Activated T-cell treated with anti-CD3 and anti-CD28 coated beads, Interleukin-2, amount 50 U/mL, for 24 hours (primary cell): ENCODE results near the gene PRRC2B.

ENCODE experiments used
- DNase-seq: peaks from one replicate; pipeline ENCODE4 v3.0.0-alpha.2; 2020
- H3K27ac Mint-ChIP-seq: 2 replicates; pipeline ENCODE4 v1.8.0; 2020; ENCODE audit warnings: mild to moderate bottlenecking, mixed read lengths
- H3K27me3 Mint-ChIP-seq: 2 replicates; pipeline ENCODE4 v1.8.0; 2020; ENCODE audit warnings: mixed read lengths
- H3K36me3 Mint-ChIP-seq: 2 replicates; pipeline ENCODE4 v1.8.0; 2020; ENCODE audit warnings: low read depth, mixed read lengths
- H3K4me1 Mint-ChIP-seq: 2 replicates; pipeline ENCODE4 v1.8.0; 2020; ENCODE audit warnings: low read depth, mixed read lengths
- H3K4me3 Mint-ChIP-seq: 2 replicates; pipeline ENCODE4 v1.8.0; 2020; ENCODE audit warnings: mild to moderate bottlenecking, moderate library complexity, mixed read lengths
- H3K9me3 Mint-ChIP-seq: 2 replicates; pipeline ENCODE4 v1.8.0; 2020; ENCODE audit warnings: mixed read lengths

The PRRC2B gene

DNA sequence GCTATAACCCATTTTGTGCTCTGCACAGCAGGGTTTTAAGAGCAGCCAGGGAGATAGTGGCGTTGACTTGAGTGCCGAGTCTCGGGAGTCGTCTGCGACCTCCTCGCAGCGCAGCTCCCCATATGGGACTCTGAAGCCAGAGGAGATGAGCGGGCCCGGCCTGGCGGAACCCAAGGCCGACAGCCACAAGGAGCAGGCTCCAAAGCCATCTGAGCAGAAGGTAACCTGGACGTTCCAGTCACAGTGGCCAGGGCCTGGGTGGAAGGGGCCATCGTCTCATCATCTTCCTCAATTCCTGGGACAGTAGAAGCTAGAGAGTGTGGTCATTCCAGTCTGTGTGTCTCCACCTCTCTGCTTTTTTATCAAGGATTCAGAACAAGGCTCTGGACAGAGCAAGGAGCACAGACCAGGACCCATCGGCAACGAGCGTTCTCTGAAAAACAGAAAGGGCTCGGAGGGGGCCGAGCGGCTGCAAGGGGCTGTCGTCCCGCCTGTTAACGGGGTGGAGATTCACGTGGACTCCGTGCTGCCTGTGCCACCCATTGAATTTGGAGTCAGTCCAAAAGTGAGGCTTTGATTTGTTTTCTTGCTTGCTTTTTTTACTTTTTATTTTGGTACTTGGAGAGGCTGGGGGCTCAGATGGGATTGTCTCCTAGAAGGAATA, 88.6 kb downstream of the PRRC2B start:
- Mint-ChIP-seq H3K27ac (peak overlapping the region; percentile 81), H3K9me3 (no peaks in the 10 kb centered on the region), H3K36me3 (peaks cover 97% of the 10 kb centered on the region), H3K4me1 (peaks cover 13% of the 10 kb centered on the region), H3K27me3 (no peaks in the 10 kb centered on the region), H3K4me3 (no peak overlapping the region)
- no peak for DNase-seq

DNA sequence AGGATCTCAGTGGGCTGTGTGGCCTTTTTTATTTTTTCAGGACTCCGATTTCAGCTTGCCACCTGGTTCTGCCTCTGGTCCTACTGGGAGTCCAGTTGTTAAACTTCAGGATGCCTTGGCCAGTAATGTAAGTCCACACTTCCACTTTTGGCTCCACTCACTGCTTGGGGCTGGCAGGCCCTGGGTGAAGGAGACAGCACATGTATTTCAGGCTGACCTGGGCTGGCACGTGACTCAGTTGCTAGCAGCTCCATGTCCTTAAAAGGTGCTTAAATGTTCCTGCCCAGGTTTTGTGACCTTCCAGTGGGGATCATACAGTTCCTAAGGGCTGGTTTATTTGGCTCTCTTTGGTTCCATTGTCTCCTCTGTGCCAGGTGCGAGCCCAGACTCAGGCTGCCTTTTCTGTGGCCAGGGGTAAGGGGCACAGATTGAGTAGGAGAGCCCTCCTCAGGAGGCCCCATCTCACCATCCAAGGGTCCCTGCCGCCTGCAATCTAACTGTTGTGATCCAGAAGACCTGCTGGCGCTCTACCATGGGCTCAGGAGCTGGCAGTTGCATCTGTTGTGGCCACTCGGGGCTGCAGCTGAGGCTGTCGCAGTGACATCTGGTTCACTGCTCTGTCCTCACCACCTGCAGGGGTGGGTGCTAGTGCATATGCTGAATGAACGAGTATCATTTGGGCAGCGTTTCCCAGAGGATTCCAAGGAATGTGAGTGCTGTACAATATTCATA, 89.6 kb downstream of the PRRC2B start:
- Mint-ChIP-seq H3K9me3 (no peaks in the 10 kb centered on the region), H3K27ac (peak overlapping the region; percentile 81), H3K4me1 (peaks cover 13% of the 10 kb centered on the region), H3K4me3 (no peak overlapping the region), H3K36me3 (peaks cover 98% of the 10 kb centered on the region), H3K27me3 (no peaks in the 10 kb centered on the region)
- DNase-seq, result no peak

DNA sequence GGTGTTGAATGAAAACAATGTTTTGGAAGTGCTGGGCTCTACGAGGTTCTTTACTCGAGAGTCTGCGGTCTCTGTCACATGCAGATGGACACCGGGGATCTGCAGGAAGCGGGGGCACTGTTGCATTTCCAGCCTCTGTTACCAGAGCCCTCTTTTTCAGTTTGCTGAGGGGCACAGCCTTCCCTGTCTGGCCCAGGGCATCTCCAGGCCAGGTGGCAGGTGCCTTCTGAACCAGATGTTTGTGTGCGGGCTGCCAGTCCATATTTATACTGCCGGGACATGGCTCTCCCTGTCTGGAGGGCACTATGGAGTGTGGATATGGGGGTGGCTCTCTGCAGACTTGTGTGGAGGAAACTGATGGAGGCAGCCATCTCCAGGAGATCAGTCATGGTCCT, 90.2 kb downstream of the PRRC2B start:
- H3K27ac Mint-ChIP-seq, result peak overlapping the region; percentile 73
- DNase-seq, result no peak
- peaks cover 11% of the 10 kb centered on the region for H3K4me1 Mint-ChIP-seq
- H3K9me3 Mint-ChIP-seq, result no peaks in the 10 kb centered on the region
- peaks cover 98% of the 10 kb centered on the region for H3K36me3 Mint-ChIP-seq
- no peaks in the 10 kb centered on the region for H3K27me3 Mint-ChIP-seq
- H3K4me3 Mint-ChIP-seq, result no peak overlapping the region

DNA sequence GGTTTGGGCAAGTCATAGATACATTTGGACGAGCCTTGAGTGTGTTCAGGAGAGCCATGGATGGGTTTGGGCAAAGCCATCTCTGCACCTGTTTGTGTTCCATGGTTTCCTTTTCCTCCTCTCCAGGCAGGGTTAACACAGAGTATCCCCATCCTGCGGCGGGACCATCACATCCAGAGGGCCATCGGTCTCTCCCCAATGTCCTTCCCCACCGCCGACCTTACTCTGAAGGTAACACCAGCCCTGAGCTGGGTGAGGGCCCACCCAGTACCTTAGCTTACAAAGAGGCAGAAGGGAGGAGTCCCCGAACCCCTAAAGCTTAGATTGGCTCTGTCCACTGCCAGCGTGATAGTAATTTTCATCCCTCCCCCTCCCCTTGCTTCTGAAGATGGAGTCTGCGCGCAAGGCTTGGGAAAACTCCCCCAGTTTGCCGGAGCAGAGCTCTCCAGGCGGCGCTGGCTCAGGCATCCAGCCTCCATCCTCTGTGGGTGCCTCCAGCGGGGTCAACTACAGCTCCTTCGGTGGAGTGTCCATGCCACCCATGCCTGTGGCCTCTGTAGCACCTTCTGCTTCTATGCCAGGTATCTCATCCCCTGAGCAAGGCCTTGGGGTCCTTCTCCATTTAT, 90.8 kb downstream of the PRRC2B start:
- H3K27ac Mint-ChIP-seq, result peak overlapping the region; percentile 73
- no peaks in the 10 kb centered on the region for H3K9me3 Mint-ChIP-seq
- no peak overlapping the region for H3K4me3 Mint-ChIP-seq
- peaks cover 5% of the 10 kb centered on the region for H3K4me1 Mint-ChIP-seq
- DNase-seq, result no peak
- H3K36me3 Mint-ChIP-seq, result peaks cover 98% of the 10 kb centered on the region
- no peaks in the 10 kb centered on the region for H3K27me3 Mint-ChIP-seq

DNA sequence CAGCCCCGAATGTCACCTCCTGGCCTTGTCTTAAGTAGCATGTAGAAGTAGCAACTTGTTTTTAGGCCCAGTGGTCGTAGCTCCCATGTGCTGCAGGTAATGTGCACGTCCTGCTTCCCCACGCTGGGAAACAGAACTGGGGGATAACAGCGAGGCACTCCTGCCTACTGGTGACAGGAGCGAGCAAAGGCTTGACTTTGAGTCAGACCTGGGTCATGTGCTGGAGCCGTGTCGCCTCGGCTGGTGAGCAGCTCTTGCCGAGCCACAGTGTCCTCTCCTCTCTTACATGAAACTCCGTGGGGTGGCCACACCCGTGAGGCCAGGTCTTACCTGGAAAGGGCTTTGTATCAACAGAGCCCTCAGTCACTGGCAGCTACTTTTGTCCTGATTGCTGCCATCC, 91.3 kb downstream of the PRRC2B start:
- no peak for DNase-seq
- Mint-ChIP-seq H3K36me3 (peaks cover 98% of the 10 kb centered on the region), H3K4me1 (peaks cover 1% of the 10 kb centered on the region), H3K4me3 (no peak overlapping the region), H3K27ac (peak overlapping the region; percentile 50), H3K9me3 (no peaks in the 10 kb centered on the region), H3K27me3 (no peaks in the 10 kb centered on the region)

DNA sequence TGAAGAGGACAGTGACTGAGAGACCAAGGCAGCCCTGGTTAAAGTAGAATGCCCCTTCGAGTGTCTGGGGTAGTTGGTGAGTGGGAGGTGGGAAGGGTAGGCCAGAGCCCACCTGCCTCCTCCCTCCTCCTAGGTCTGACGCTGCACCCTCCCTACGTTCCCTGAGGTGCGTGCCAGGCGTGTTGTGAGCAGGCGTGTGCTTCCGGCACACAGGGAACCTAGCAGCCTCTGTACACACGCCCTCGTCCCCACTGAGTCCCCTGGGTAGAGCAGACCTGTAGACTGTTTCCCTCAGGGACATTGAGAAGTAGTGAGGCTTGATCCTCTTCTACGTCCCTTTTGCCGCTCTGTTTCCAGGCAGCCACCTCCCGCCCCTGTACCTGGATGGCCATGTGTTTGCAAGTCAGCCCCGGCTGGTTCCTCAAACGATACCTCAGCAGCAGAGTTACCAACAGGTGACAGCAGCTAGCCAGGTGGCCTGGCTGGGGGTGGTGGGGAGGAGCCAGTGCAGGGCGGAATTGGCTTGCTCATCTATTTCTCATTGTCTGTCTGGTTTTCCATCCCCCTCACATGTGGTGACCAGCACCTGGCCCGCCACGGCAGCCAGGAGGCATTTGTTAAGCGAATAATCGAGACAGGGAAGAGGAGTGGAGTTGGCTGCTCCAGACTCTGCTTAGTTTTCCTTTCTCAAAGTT, 92.0 kb downstream of the PRRC2B start:
- Mint-ChIP-seq H3K4me3 (no peak overlapping the region), H3K27me3 (no peaks in the 10 kb centered on the region), H3K36me3 (peaks cover 98% of the 10 kb centered on the region), H3K27ac (peak overlapping the region; percentile 71), H3K4me1 (no peaks in the 10 kb centered on the region), H3K9me3 (no peaks in the 10 kb centered on the region)
- DNase-seq, result no peak

DNA sequence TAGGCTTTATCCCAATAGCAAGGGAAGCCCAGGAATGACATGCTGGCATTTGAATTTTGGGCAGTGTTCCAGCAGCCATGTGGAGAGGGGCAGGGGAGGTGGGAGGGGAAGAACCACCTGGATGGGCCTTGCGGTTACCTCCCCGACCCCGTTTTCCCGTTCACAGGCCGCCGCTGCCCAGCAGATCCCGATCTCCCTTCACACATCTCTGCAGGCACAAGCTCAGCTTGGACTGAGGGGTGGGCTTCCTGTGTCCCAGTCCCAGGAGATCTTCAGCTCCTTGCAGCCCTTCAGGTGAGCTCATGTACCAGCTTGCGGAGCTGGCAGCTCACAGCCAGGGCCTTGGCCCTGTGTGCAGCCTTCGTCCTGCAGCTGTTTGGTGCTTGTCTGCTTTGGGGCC, 93.1 kb downstream of the PRRC2B start:
- H3K36me3 Mint-ChIP-seq, result peaks cover 100% of the 10 kb centered on the region
- no peaks in the 10 kb centered on the region for H3K9me3 Mint-ChIP-seq
- no peak for DNase-seq
- H3K27ac Mint-ChIP-seq, result peak overlapping the region; percentile 23
- no peaks in the 10 kb centered on the region for H3K4me1 Mint-ChIP-seq
- H3K27me3 Mint-ChIP-seq, result no peaks in the 10 kb centered on the region
- H3K4me3 Mint-ChIP-seq, result no peak overlapping the region

DNA sequence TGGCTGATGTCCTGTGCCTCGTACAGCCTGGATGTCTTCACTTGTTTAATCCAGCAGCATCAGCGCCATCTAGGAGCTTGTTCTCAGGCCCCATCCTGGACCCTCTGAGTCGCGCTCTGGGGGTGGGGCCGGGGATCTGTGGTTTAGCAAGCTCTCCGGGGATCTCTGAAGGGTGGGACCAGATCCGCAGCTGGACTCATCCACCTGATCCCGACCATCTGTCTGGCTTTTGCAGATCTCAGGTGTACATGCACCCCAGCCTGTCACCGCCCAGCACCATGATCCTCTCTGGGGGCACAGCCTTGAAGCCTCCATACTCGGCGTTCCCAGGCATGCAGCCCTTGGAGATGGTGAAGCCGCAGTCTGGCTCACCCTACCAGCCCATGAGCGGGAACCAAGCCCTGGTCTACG, 93.7 kb downstream of the PRRC2B start:
- H3K4me1 Mint-ChIP-seq, result no peaks in the 10 kb centered on the region
- DNase-seq, result no peak
- H3K27ac Mint-ChIP-seq, result peak overlapping the region; percentile 61
- H3K9me3 Mint-ChIP-seq, result no peaks in the 10 kb centered on the region
- H3K27me3 Mint-ChIP-seq, result no peaks in the 10 kb centered on the region
- no peak overlapping the region for H3K4me3 Mint-ChIP-seq
- peaks cover 100% of the 10 kb centered on the region for H3K36me3 Mint-ChIP-seq

DNA sequence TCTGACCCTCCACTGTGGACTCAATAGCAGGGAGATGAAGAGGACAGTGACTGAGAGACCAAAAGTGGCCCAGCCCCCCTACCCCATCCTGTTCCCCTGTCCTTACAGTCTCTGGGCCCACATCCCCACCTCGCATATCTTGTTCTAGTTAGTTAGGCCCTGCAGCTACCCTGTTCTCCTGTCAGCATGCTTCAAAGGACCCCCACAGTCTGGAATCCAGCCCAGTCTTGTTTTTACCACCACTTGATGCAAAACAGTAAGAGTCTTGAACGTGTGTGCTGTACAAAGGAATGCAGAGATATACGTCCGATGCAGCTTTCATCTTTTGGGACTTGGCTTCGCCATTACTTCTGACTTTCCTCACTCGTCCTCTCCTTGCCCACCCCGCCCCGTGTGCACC, 96.6 kb downstream of the PRRC2B start:
- Mint-ChIP-seq H3K9me3 (no peaks in the 10 kb centered on the region), H3K27me3 (no peaks in the 10 kb centered on the region), H3K4me3 (no peak overlapping the region), H3K4me1 (no peaks in the 10 kb centered on the region), H3K27ac (peak overlapping the region; percentile 72), H3K36me3 (peaks cover 100% of the 10 kb centered on the region)
- no peak for DNase-seq

DNA sequence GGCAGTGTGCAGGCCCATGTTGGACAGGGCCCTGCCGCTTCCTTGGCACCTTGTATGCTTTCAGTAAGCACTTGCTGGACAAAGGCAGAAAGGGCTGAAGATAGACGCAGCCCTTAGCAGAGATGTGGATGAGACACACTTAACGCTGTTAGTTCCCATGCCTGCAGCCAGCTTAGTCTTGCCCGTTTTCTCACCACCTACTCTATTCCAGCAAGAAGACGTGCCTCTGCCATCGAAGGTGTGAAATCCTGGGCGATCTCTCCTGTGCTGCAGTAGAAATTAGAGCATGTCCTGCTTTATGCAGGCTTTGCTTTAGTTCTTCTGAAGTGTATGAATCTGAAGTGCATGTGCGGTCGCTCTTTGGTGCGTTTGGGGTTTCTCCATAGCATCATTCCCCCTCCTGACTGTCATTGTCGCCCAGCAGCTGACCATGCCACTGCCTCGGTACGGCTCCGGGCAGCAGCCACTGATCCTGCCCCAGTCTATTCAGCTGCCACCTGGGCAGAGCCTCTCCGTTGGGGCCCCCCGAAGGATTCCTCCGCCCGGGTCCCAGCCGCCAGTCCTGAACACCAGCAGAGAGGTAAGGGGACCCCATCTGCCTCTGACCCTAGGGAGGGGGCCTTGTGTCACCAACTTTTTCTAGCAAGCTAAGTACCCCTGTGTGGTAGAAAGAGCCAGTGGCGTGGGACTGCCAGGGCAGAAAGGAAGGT, 97.3 kb downstream of the PRRC2B start:
- Mint-ChIP-seq H3K27ac (peak overlapping the region; percentile 72), H3K36me3 (peaks cover 100% of the 10 kb centered on the region)

DNA sequence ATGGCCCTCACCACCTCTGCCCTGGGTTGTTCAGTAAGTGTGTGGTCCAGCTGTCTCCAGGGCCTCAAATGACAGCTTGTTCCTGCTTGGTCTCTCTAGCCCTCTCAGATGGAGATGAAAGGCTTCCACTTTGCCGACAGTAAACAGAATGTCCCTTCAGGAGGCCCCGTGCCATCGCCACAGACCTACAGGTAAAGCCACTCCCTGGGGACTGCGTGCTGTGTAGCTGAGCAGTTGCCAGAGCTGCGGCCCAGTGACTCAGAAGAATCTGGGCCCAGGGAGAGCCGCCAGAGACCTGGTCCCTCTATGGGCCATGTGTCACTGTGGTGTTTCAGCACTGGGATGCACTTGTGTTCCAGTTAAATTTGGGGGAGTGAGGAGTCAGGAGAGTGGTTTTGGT, 98.2 kb downstream of the PRRC2B start:
- Mint-ChIP-seq H3K4me1 (no peaks in the 10 kb centered on the region), H3K9me3 (no peaks in the 10 kb centered on the region), H3K27me3 (no peaks in the 10 kb centered on the region), H3K36me3 (peaks cover 100% of the 10 kb centered on the region), H3K4me3 (no peak overlapping the region), H3K27ac (peak overlapping the region; percentile 20)
- DNase-seq, result no peak

More for the DNA sequence above, 97.3 kb downstream of the PRRC2B start:
- no peak for DNase-seq
- no peaks in the 10 kb centered on the region for H3K9me3 Mint-ChIP-seq
- H3K4me3 Mint-ChIP-seq, result no peak overlapping the region
- H3K27me3 Mint-ChIP-seq, result no peaks in the 10 kb centered on the region
- no peaks in the 10 kb centered on the region for H3K4me1 Mint-ChIP-seq

DNA sequence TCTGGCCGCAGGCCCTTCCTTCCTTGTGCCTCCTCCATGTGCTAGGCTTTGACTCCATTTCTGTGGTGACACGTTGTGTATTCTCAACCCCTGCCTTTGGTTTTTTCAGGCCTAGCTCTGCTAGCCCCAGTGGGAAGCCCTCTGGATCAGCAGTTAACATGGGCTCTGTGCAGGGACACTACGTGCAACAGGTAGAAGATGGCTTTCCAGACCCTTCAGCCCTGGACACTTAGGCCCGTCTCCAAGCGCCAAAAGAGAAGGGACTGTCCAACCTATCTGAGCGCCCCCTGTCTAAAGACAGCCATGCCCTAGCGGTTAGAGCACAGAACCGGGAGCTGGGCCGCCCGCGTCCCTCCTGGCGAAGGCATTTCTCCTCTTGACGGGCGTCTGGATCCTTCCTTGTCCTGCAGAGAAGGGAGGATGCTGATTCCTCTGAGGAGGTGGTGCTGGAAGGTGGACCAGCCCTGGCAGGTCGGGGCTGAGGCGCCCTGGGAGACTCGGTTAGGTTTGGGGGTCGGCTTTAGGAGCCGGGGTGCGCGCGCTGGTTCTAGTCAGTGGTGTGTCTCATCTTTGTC, 100.5 kb downstream of the PRRC2B start:
- Mint-ChIP-seq H3K4me1 (peaks cover 18% of the 10 kb centered on the region), H3K27me3 (no peaks in the 10 kb centered on the region), H3K4me3 (no peak overlapping the region), H3K27ac (no peak overlapping the region), H3K9me3 (no peaks in the 10 kb centered on the region), H3K36me3 (peaks cover 100% of the 10 kb centered on the region)
- no peak for DNase-seq

DNA sequence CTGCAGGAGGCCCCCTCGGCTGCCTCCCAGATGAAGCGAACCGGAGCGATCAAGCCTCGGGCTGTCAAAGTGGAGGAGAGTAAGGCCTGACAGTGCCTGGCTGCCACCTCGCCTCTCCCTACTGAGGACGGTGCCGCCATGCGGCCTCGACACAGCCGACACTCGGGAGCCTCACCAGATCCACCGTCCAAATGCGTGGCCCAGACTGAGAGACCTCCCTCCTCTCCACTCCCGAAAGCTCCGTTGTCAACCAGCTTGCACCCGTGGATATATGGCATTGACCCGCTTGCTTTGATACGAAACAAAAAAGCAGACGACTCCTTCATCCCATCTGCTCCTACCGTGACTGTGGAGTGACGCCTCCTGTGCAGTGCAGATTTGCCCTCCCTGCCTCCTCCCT, 101.9 kb downstream of the PRRC2B start:
- Mint-ChIP-seq H3K27me3 (no peaks in the 10 kb centered on the region), H3K4me3 (no peak overlapping the region), H3K4me1 (peaks cover 32% of the 10 kb centered on the region), H3K36me3 (peaks cover 98% of the 10 kb centered on the region), H3K27ac (peak overlapping the region; percentile 65), H3K9me3 (no peaks in the 10 kb centered on the region)
- DNase-seq, result no peak

DNA sequence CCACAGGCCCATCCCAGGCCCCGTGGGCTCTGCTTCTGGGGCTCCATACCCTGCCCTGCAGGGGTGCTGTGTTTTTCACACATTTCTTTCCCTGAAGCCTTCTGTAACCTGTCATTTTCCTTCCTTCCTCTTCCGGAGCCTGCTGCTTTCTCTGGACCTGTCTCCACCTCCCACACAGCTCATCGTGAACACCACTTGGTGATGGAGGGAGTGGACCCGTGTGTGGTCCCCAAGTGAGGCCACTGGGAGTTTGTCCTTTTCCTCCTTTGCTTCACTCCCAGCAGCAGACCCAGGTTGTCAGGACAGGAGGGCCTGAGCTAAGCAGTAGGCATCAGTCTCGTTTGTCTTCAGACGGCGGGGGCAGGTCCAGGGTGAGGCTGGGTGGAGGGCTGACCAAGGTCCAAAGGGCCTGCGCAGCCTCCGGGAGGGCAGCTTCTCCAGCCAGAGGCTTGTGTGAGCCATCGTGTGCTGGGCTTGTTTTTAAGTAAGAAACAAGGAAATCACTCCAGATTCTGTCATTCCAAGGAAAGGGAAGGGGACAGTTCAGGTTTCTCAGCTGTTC, 103.0 kb downstream of the PRRC2B start:
- Mint-ChIP-seq H3K4me3 (no peak overlapping the region), H3K36me3 (peaks cover 94% of the 10 kb centered on the region), H3K9me3 (no peaks in the 10 kb centered on the region), H3K27me3 (no peaks in the 10 kb centered on the region), H3K4me1 (peaks cover 44% of the 10 kb centered on the region), H3K27ac (peak overlapping the region; percentile 72)
- no peak for DNase-seq
